Thyroid gland (tissue), 4 donors: ENCODE results near the gene UMODL1. TPM values are rescaled to one million over a fixed set of nuclear protein-coding genes. Genes with fewer than 3 reads are reported as not detected.

ENCODE experiments used
- DNase-seq, 2 donors: peaks; one replicate each; pipeline ENCODE4 v3.0.0-alpha.2; 2019
- H3K27ac ChIP-seq, 3 donors: fragments of 200-600 bp; sonication (generic); 1 replicate in 2 of 3; 2 replicates in 1 of 3; pipeline ENCODE4 v1.5.1; 2016 to 2019; ENCODE audit warnings: mild to moderate bottlenecking in 1 of 3, moderate library complexity in 1 of 3
- H3K27me3 ChIP-seq: fragments of 200-600 bp; sonication (generic); one replicate; pipeline ENCODE4 v1.5.1; 2019
- H3K36me3 ChIP-seq, 2 donors: fragments of 200-600 bp; sonication (generic); one replicate each; pipeline ENCODE4 v1.5.1; 2016 to 2019
- H3K4me1 ChIP-seq, 2 donors: fragments of 200-600 bp; sonication (generic); one replicate each; pipeline ENCODE4 v1.5.1; 2017 to 2019
- H3K4me3 ChIP-seq, 3 donors: fragments of 200-600 bp; sonication (generic); replicated peaks in 1 of 3; 1 replicate in 2 of 3; 2 replicates in 1 of 3; pipeline ENCODE4 v1.5.1; 2016; ENCODE audit warnings: mild to moderate bottlenecking in 1 of 3
- H3K9me3 ChIP-seq: fragments of 200-600 bp; sonication (generic); one replicate; pipeline ENCODE4 v1.5.1; 2017
- POLR2A ChIP-seq, 2 donors: fragments of 450-650 bp; IDR thresholded peaks; one replicate each; pipeline ENCODE4 v1.6.1; 2017; ENCODE audit warnings: antibody characterized with exemption in 2 of 2, mild to moderate bottlenecking in 2 of 2, moderate library complexity in 1 of 2
- WGBS, 2 donors: methylation state at CpG; one replicate each; pipeline ENCODE4 v1.1.5; 2017; 5-methylcytosine and 5-hydroxymethylcytosine counted together
- intact Hi-C: fragments of 100-400 bp; cut with DNase I; formaldehyde crosslinking; loops from one replicate; pipeline ENCODE4 v1.15.1; 2023
- total RNA-seq, 4 donors: library from RNA; depleted of rRNA; stranded (reverse); fragments of >200 nt; gene quantifications; one replicate each; pipeline ENCODE4 v1.2.3, GENCODE V29; 2016
- TF ChIP-seq, protein P1 (sequence below), 6 experiments: fragments of 200-600 bp in 3 of 6; fragments of 450-650 bp in 3 of 6; sonication (generic) in 3 of 6; IDR thresholded peaks; one replicate each; pipeline ENCODE4 v1.5.1; 2016 to 2019; ENCODE audit warnings: antibody characterized with exemption in 6 of 6, mild to moderate bottlenecking in 2 of 6, inconsistent platforms in 1 of 6, moderate library complexity in 1 of 6

Gene UMODL1
- total RNA-seq, 4 donors from 2014 or later = not detected

DNA sequence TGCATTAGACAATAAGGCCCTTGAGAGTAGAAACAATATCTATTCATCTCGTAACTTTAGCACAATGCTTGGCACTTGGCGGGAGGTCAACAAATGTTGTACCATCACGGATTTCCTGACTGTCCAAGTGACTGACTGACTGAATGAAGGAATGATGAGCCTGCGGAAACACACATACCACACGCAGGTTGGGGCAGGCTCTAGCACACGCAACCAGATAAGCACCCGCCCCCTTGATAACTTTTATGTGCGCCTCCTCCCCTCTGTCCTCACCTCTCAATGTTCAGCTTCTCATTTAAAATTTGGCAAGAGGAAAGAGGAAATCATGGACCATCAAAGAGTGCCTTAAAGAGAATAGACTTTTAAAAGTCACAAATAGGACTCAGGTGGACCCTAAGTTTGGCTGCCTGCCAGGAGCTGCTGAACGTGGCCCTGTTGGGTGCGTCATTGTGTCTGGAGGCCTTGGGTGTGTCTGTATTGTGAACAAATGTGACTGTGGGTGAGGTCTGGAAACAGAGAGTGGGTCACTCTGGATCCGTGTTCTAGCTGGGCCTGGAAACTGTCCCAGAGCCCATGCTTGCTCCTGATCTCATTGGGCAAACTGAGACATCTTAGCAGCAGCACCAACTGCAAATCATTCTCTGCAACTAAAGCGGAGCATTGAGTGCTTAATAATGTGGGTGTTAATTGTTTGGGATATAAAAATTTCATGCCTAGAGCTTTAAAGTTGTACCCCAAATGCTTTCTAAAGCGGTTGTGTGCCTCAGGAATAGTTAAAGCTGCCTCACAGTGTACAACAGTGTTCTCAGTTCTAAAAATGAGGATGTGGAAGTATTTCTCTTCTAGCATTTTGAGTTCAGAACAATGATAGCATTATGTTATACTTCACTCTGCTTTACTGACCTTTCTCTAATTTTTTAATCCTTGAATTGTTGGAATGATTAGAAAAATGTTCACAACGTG, 100.3 kb downstream of the UMODL1 start:
- TF ChIP-seq, protein P1, sequence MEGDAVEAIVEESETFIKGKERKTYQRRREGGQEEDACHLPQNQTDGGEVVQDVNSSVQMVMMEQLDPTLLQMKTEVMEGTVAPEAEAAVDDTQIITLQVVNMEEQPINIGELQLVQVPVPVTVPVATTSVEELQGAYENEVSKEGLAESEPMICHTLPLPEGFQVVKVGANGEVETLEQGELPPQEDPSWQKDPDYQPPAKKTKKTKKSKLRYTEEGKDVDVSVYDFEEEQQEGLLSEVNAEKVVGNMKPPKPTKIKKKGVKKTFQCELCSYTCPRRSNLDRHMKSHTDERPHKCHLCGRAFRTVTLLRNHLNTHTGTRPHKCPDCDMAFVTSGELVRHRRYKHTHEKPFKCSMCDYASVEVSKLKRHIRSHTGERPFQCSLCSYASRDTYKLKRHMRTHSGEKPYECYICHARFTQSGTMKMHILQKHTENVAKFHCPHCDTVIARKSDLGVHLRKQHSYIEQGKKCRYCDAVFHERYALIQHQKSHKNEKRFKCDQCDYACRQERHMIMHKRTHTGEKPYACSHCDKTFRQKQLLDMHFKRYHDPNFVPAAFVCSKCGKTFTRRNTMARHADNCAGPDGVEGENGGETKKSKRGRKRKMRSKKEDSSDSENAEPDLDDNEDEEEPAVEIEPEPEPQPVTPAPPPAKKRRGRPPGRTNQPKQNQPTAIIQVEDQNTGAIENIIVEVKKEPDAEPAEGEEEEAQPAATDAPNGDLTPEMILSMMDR (IDR thresholded peaks at IDR 0.05) = no peak
- TF ChIP-seq POLR2A (IDR thresholded peaks at IDR 0.05) = no peak
- Histone ChIP-seq H3K4me1 (peaks cover 0 to 3% of the 10 kb centered on the region in 2 donors), H3K9me3 (no peaks in the 10 kb centered on the region), H3K27me3 (no peaks in the 10 kb centered on the region), H3K4me3 (no peak overlapping the region), H3K36me3 (no peaks in the 10 kb centered on the region), H3K27ac (peak overlapping the region in 1 of 3 donors; percentile 27)
- intact Hi-C loops = no loop called here
- WGBS, 2 donors = 71 to 78% methylated on average over 14 of the region's 14 CpGs
- peak; percentile 28 to 29 for DNase-seq

DNA sequence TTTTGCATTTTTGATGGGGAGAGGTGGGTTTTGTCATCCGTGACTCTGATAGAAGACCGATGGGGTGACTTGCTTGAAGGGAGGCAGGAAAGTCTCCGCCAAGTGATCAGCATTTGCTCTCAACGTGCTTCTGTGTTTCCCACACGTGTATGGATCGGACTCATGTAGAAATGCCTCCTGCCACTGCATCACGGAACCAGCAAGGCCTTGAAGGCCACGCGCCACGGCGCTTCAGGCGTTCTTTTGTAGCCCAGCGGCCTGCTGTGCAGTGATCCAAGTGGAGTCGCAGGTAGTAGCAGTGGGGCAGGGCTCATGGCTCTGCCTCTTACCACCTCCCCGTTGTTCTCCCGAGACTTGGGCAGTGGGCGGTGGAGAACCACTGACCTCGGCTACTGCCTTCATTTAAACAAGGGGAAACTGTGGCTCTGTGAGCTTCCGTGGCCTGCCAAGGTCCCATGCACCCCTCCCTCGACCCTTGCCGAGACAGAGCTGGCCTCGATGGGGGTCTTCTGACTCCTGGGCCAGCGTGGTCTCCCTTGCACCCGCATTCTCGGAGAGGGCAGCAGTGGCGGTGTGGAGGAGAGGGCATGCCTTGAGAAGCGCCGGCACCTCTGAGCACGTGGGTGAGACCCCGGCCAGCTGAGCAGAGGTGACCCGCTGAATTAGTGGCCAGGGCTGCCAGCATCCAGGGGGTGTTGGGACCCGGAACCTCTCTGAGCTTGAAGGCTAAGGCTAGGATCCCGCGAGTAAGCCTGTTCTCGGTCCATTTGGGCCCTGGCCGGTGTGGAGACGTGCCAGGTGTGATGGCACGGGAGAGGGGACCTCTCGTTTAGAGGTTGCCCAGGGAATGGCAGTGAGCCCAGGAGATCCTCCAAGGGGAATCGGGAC, 101.7 kb downstream of the UMODL1 start:
- 90 to 94% methylated on average over 37 to 39 of the region's 40 CpGs for WGBS, 2 donors
- no peak for TF ChIP-seq POLR2A (IDR thresholded peaks at IDR 0.05)
- TF ChIP-seq, protein P1 (IDR thresholded peaks at IDR 0.05) = no peak
- Histone ChIP-seq H3K27me3 (no peaks in the 10 kb centered on the region), H3K36me3 (no peaks in the 10 kb centered on the region), H3K4me1 (peaks cover 9 to 14% of the 10 kb centered on the region in 2 donors), H3K9me3 (no peaks in the 10 kb centered on the region), H3K4me3 (no peak overlapping the region), H3K27ac (no peak overlapping the region)
- intact Hi-C loops = no loop called here
- DNase-seq = no peak

DNA sequence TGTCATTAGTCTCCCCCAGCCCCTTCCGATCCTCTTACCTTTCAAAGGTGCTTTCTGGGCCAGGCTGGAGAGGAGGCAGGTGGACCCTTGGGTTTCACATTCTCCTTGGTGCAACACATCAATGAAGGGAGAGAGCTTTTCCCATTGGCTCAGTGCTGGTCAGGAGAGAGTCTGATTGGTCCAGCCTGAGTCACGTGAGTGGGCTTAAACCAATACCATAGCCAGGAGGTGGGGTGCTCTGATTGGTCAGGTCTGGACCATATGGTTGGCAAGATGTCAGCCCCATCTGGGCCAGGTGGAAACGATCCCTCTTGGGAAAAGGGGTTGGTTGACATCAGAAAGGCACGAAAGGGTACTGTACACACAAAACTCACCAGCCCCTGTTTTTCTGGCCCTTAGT, 103.1 kb downstream of the UMODL1 start:
- Histone ChIP-seq H3K9me3 (no peaks in the 10 kb centered on the region), H3K36me3 (no peaks in the 10 kb centered on the region), H3K4me3 (no peak overlapping the region), H3K27me3 (no peaks in the 10 kb centered on the region), H3K4me1 (peaks cover 9 to 14% of the 10 kb centered on the region in 2 donors), H3K27ac (no peak overlapping the region)
- TF ChIP-seq POLR2A (IDR thresholded peaks at IDR 0.05) = no peak
- TF ChIP-seq, protein P1 (IDR thresholded peaks at IDR 0.05) = no peak
- intact Hi-C loops = no loop called here
- no peak for DNase-seq
- 81 to 97% methylated on average over 4 of the region's 4 CpGs for whole genome bisulfite sequencing, 2 donors

DNA sequence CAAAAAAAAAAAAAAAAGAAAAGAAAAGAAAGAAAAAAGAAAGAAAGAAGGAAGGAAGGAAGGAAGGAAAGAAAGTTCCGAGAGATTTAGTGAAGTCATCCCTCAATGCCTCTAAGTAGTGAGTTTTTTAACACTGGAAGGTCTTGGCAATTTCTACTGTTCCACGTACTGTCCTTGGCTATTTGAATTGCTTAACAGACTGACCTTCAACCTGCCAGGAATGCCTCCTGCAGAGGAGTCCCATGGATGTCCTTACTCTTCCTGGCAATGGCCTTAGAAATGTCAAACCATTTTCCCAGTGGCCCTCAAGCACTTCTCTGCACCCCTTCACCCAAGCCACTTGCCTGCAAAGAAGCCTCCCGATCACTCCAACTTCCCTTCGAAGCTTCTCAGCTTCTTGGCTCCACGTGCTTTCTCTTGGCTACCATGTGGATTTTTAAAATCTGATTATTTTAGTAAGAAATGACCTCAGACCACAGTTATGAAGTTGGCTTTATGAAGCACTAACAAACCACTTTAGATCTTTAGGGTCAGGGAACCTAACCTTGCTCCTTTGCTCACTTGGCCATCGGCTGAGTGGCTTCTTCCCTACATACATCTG, 104.1 kb downstream of the UMODL1 start:
- H3K36me3 ChIP-seq = no peaks in the 10 kb centered on the region
- peaks cover 9 to 14% of the 10 kb centered on the region in 2 donors for H3K4me1 ChIP-seq
- no peak overlapping the region for H3K27ac ChIP-seq
- no peak for DNase-seq
- no peak for TF ChIP-seq POLR2A (IDR thresholded peaks at IDR 0.05)
- TF ChIP-seq, protein P1 (IDR thresholded peaks at IDR 0.05) = no peak
- H3K4me3 ChIP-seq = no peak overlapping the region
- intact Hi-C loops = no loop called here
- H3K9me3 ChIP-seq = no peaks in the 10 kb centered on the region
- WGBS, 2 donors = 88 to 90% methylated on average over 6 of the region's 6 CpGs
- H3K27me3 ChIP-seq = no peaks in the 10 kb centered on the region
